GM12892 (cell line): ENCODE measurements around the gene FIBIN.
"Not testable (repeated sequence)": the region's sequence is repeated elsewhere in the genome, so short reads cannot be mapped to it uniquely, and the experiment has no call there.

ENCODE experiments used
- DNase-seq: peaks from one replicate; pipeline ENCODE4 v3.0.0; 2011; ENCODE audit not compliant: insufficient read length
- FAIRE-seq: peaks from 2 replicates; lab custom pipeline; 2011; peaks lifted over from hg19 to GRCh38; lab: Jason Lieb, UNC
- POLR2A ChIP-seq: IDR thresholded peaks from 2 replicates; pipeline ENCODE4 v1.6.1; 2011; ENCODE audit warnings: low read depth, low read length, control low read depth
- POLR2AphosphoS5 ChIP-seq: IDR thresholded peaks from 2 replicates; pipeline ENCODE4 v1.6.1; 2011; ENCODE audit warnings: low read depth, low read length, control low read depth
- TAF1 ChIP-seq: IDR thresholded peaks from 2 replicates; pipeline ENCODE4 v1.6.1; 2011; ENCODE audit warnings: low read depth, mild to moderate bottlenecking, control low read depth, low read length, borderline replicate concordance

FIBIN gene

DNA sequence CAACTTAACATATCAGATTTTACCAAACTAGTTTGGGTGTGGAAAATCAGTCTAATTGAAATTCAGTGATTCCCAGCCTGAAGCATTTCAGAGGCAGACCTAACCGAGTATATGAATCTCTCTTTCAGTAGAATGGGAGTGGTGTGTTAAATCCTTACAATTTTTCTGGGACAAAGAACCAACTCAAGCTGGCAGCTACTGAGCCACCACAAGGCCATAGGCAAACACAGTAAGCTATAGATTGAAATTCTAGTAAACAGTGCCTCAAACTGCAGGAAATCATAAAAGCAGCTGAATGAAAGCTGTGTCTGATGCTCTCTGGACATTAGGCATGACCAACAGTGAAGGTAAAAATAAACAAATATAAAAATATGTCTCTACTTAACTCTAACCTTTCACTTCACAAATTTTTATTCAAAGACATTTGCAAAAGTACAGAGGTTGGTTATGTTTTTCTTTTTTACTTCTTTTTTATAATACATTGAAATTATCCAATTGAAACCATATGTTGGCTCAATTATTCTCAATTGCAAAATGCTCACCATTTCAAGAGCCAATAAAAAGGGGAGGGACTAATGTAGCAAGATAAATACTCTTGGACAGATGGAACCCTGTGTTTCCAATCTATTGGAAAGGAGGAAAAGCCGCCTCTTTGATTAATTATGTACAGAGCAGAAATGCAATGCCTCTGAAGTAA lies 35.8 kb upstream of the FIBIN start:
- TF ChIP-seq POLR2A (no peak), POLR2AphosphoS5 (no peak), TAF1 (no peak)
- no peak for FAIRE-seq
- DNase-seq = no peak

GRCh38 chr11:26958702-26959049 lies 35.2 kb upstream of the FIBIN start:
- TF ChIP-seq POLR2A (no peak), POLR2AphosphoS5 (no peak), TAF1 (no peak)
- no peak for DNase-seq
- no peak for FAIRE-seq

DNA sequence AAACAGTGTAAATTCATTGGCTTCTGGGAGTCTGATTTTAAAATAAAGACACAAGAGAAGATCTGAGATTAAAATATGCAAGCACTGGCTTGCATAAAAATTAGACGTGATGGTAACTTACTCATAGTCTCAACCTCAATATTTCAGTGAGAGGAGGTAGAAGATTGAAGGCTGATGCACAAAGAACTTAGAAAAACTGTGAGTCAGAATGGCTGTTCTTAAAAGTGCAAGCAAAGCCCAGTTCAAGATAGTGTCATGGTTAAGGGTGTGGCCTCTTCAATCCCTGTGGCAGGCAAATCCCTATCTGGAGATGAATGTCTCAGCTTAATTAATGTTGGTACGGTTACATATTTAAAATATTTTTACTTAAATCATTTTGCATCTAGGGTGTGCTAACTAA lies 33.6 kb upstream of the FIBIN start:
- DNase-seq (no peak), FAIRE-seq (no peak)
- TF ChIP-seq POLR2A (no peak), POLR2AphosphoS5 (no peak), TAF1 (no peak)

DNA sequence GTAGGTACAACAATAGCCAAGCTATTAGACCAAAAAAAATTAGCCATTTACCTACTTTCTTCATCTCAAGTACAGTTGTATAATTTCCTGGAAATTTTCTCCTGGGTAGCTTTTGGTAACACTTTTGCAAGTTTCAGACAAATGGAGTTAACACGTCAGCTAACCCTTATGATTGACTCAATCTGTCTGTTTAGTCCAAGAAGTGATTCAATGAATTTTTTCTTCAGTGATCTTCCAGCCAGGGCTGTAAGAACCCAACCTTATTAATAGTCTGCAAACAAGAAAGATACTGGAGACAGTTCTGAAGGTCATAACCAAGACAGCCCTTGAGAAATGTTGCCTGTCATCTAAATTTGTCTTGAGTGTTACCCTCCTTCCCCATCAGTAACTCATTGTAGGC lies 30.1 kb upstream of the FIBIN start:
- TF ChIP-seq TAF1 = no peak
- no peak for TF ChIP-seq POLR2AphosphoS5
- TF ChIP-seq POLR2A = no peak
- DNase-seq = no peak
- FAIRE-seq = no peak

- DNase-seq = no peak
- no peak for TF ChIP-seq POLR2AphosphoS5
- no peak for TF ChIP-seq TAF1
- no peak for TF ChIP-seq POLR2A
- FAIRE-seq = no peak
Measured at GRCh38 chr11:26964339-26964738, 29.6 kb upstream of the FIBIN start.

GRCh38 chr11:26964847-26965485 lies 28.9 kb upstream of the FIBIN start:
- DNase-seq, FAIRE-seq: not testable (repeated sequence)

- no peak for TF ChIP-seq TAF1
- TF ChIP-seq POLR2AphosphoS5 = no peak
- TF ChIP-seq POLR2A = no peak
- FAIRE-seq = no peak
Measured at GRCh38 chr11:26971961-26972360, 22.0 kb upstream of the FIBIN start.

DNA sequence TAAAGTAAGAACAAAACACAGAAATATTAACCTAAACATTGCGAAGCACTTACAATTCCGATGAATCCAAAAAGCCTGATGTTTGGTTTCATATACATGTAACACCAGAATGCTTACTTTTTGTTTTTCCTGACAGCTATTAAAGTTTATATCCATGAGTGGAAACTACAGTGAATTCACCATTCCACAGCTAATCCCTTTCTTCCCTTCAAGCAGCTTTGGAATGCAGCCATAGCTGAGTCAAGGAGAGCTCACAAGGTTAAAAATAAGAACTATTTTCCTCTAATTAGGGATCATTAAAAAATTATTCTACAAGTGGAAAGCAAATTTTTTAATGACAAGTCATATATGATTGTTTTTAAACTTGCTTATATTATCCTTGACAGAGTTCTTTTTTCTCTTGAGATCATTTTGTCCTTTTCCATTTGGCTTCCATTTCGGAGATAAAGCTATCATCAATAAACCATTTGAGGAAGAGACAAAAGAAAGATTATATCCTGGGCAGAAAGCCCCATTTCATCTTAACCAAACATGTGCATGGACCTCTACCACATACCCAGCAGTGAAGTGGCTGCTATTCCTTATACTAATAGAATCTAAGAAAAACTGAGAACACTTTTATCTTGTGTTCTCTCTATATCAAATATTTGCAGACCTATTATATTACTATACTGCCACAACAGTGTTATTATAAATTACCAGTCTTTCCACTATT lies 19.7 kb upstream of the FIBIN start:
- DNase-seq (no peak), FAIRE-seq (no peak)
- TF ChIP-seq POLR2AphosphoS5 (no peak), POLR2A (no peak), TAF1 (no peak)

More at GRCh38 chr11:26971961-26972360, 22.0 kb upstream of the FIBIN start:
- no peak for DNase-seq

- DNase-seq (no peak), FAIRE-seq (no peak)
- TF ChIP-seq TAF1 (no peak), POLR2AphosphoS5 (no peak), POLR2A (no peak)
Measured at GRCh38 chr11:26974996-26975395, 18.9 kb upstream of the FIBIN start.

DNA sequence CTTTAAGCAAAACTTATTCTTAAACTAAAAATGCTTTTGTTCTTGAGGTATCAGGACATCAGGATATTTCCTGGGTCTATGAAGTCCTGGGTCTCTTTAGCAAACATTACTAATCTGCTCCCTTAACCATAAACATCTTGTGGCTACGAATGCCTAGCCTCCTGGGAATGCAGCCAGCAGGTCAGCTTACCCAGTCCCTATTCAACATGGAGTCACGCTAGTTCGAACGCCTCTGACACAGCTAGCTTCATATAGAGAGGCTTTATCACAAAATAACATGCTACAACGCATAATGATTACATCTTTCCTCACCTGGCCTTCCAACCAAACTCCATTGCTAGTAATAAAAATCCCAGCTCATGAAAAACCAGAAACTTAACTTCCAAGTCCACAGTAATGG lies 17.5 kb upstream of the FIBIN start:
- DNase-seq (no peak), FAIRE-seq (no peak)
- no peak for TF ChIP-seq POLR2A
- no peak for TF ChIP-seq TAF1
- no peak for TF ChIP-seq POLR2AphosphoS5

GRCh38 chr11:26977209-26977608 lies 16.7 kb upstream of the FIBIN start:
- FAIRE-seq, DNase-seq: not testable (repeated sequence)

DNA sequence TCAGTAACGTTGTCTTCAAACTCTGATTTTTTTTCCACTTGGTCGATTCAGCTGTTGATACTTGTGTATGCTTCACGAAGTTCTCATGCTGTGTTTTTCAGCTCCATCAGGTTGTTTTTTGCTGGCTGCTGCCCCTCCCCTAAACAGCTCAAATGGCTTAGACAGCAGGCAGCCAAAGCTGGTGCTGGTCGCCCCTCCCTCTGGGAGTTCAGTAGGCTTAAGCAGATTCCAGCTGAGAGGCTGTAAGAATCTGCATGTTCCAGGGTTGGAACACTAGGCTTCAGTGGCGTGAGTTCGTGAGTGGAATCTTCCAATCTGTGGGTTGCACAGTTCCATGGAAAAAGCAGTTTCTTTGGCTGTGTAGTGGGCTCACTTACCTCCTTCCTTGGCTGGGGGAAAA lies 10.3 kb upstream of the FIBIN start:
- FAIRE-seq = no peak
- DNase-seq = no peak
- no peak for TF ChIP-seq TAF1
- no peak for TF ChIP-seq POLR2AphosphoS5
- TF ChIP-seq POLR2A = no peak
